Uterus (tissue), 4 donors: ENCODE measurements around the gene LRRN2. TPM values are rescaled to one million over a fixed set of nuclear protein-coding genes. Genes with fewer than 3 reads are reported as not detected.

Source experiments
- DNase-seq, 2 donors: peaks; one replicate each; pipeline ENCODE4 v3.0.0-alpha.2; 2019 to 2020
- H3K27ac ChIP-seq, 2 donors: fragments of 200-600 bp; sonication (generic); 1 replicate in 1 of 2; 2 replicates in 1 of 2; pipeline ENCODE4 v1.5.1; 2016 to 2018
- H3K27me3 ChIP-seq, 2 donors: fragments of 200-600 bp; sonication (generic); one replicate each; pipeline ENCODE4 v1.5.1; 2018 to 2019; ENCODE audit warnings: control low read depth in 1 of 2
- H3K36me3 ChIP-seq, 2 donors: fragments of 200-600 bp; sonication (generic); one replicate each; pipeline ENCODE4 v1.5.1; 2019; ENCODE audit warnings: control low read depth in 1 of 2
- H3K4me1 ChIP-seq, 2 donors: fragments of 200-600 bp; sonication (generic); one replicate each; pipeline ENCODE4 v1.5.1; 2018 to 2019; ENCODE audit warnings: control low read depth in 1 of 2
- H3K4me3 ChIP-seq, 2 donors: fragments of 200-600 bp; sonication (generic); 1 replicate in 1 of 2; 2 replicates in 1 of 2; pipeline ENCODE4 v1.5.1; 2018 to 2019; ENCODE audit warnings: mild to moderate bottlenecking in 1 of 2
- H3K9me3 ChIP-seq, 2 donors: fragments of 200-600 bp; sonication (generic); one replicate each; pipeline ENCODE4 v1.5.1; 2019; ENCODE audit warnings: control low read depth in 1 of 2
- POLR2A ChIP-seq, 2 donors: fragments of 450-650 bp; IDR thresholded peaks; one replicate each; pipeline ENCODE4 v1.6.1; 2016; ENCODE audit warnings: antibody characterized with exemption in 2 of 2, mild to moderate bottlenecking in 1 of 2, moderate library complexity in 1 of 2
- intact Hi-C: fragments of 100-400 bp; cut with DNase I; formaldehyde crosslinking; loops from one replicate; pipeline ENCODE4 v1.15.1; 2023; ENCODE audit warnings: low total_unique reads
- total RNA-seq, 4 donors: library from RNA; depleted of rRNA in 3 of 4; stranded (reverse); fragments of >200 nt in 3 of 4; gene quantifications; one replicate each; pipeline versions ENCODE4 v1.1.0 to v1.2.4, GENCODE V29; 2014 to 2023
- TF ChIP-seq, protein P1 (sequence below), 4 experiments: fragments of 200-600 bp in 2 of 4; fragments of 450-650 bp in 2 of 4; sonication (generic) in 2 of 4; IDR thresholded peaks; one replicate each; pipeline ENCODE4 v1.5.1; 2016 to 2019; ENCODE audit warnings: antibody characterized with exemption in 4 of 4, mild to moderate bottlenecking in 2 of 4, moderate library complexity in 1 of 4
- donor health status: DM: yes; HTN: yes; CAD: no.

LRRN2 gene
- total RNA-seq, 4 donors from 2014 or later, result 1.3 to 5.5 (median 3.9) TPM

- Histone ChIP-seq H3K9me3 (no peaks in the 10 kb centered on the region), H3K4me1 (no peaks in the 10 kb centered on the region), H3K4me3 (no peak overlapping the region), H3K27me3 (no peaks in the 10 kb centered on the region), H3K36me3 (no peaks in the 10 kb centered on the region), H3K27ac (no peak overlapping the region)
- no peak for DNase-seq
- TF ChIP-seq, protein P1, sequence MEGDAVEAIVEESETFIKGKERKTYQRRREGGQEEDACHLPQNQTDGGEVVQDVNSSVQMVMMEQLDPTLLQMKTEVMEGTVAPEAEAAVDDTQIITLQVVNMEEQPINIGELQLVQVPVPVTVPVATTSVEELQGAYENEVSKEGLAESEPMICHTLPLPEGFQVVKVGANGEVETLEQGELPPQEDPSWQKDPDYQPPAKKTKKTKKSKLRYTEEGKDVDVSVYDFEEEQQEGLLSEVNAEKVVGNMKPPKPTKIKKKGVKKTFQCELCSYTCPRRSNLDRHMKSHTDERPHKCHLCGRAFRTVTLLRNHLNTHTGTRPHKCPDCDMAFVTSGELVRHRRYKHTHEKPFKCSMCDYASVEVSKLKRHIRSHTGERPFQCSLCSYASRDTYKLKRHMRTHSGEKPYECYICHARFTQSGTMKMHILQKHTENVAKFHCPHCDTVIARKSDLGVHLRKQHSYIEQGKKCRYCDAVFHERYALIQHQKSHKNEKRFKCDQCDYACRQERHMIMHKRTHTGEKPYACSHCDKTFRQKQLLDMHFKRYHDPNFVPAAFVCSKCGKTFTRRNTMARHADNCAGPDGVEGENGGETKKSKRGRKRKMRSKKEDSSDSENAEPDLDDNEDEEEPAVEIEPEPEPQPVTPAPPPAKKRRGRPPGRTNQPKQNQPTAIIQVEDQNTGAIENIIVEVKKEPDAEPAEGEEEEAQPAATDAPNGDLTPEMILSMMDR (IDR thresholded peaks at IDR 0.05), result no peak
- no peak for TF ChIP-seq POLR2A (IDR thresholded peaks at IDR 0.05)
- intact Hi-C loops, result no loop called here
Observed at GRCh38 chr1:204592246-204592948, 93.1 kb downstream of the LRRN2 start.

- DNase-seq, result no peak
- intact Hi-C loops, result no loop called here
- no peak overlapping the region for H3K4me3 ChIP-seq
Observed at GRCh38 chr1:204591473-204592090, 94.0 kb downstream of the LRRN2 start.

GRCh38 chr1:204589409-204590038 lies 96.0 kb downstream of the LRRN2 start:
- H3K27ac ChIP-seq, result no peak overlapping the region
- TF ChIP-seq, protein P1 (IDR thresholded peaks at IDR 0.05), result no peak
- TF ChIP-seq POLR2A (IDR thresholded peaks at IDR 0.05), result no peak
- DNase-seq, result no peak
- H3K4me3 ChIP-seq, result no peak overlapping the region
- H3K27me3 ChIP-seq, result no peaks in the 10 kb centered on the region
- no peaks in the 10 kb centered on the region for H3K4me1 ChIP-seq
- intact Hi-C loops, result no loop called here
- no peaks in the 10 kb centered on the region for H3K9me3 ChIP-seq
- H3K36me3 ChIP-seq, result no peaks in the 10 kb centered on the region

More at GRCh38 chr1:204591473-204592090, 94.0 kb downstream of the LRRN2 start:
- H3K27ac ChIP-seq, result no peak overlapping the region
- H3K36me3 ChIP-seq, result no peaks in the 10 kb centered on the region
- H3K9me3 ChIP-seq, result no peaks in the 10 kb centered on the region
- TF ChIP-seq, protein P1 (IDR thresholded peaks at IDR 0.05), result no peak
- no peak for TF ChIP-seq POLR2A (IDR thresholded peaks at IDR 0.05)
- H3K4me1 ChIP-seq, result no peaks in the 10 kb centered on the region
- H3K27me3 ChIP-seq, result no peaks in the 10 kb centered on the region

DNA sequence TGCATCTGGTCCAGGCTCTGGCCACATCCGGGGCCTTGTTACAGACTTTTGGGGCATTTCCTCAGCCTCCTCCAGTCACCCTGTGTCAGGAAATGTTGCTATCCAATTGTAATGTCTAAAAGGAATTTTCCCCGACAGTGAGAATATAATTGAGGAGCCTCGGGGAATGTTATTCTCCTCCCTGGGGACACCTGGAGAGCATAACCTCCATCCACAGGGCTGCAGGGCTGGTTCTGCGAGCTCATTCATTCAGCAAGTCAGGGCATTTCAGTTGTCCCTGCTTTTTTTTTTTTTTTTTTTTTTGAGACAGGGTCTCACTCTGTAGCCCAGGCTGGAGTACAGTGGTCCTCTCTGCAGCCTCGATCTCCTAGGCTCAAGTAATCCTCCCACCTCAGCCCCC lies 96.7 kb downstream of the LRRN2 start:
- no peak overlapping the region for H3K4me3 ChIP-seq
- no peak overlapping the region for H3K27ac ChIP-seq
- no peaks in the 10 kb centered on the region for H3K36me3 ChIP-seq
- no peak for DNase-seq
- no peaks in the 10 kb centered on the region for H3K9me3 ChIP-seq
- no peaks in the 10 kb centered on the region for H3K4me1 ChIP-seq
- intact Hi-C loops, result no loop called here
- TF ChIP-seq, protein P1 (IDR thresholded peaks at IDR 0.05), result no peak
- TF ChIP-seq POLR2A (IDR thresholded peaks at IDR 0.05), result no peak
- no peaks in the 10 kb centered on the region for H3K27me3 ChIP-seq

GRCh38 chr1:204587621-204588020 lies 97.9 kb downstream of the LRRN2 start:
- Histone ChIP-seq H3K9me3 (no peaks in the 10 kb centered on the region), H3K4me3 (no peak overlapping the region), H3K4me1 (no peaks in the 10 kb centered on the region), H3K27ac (no peak overlapping the region), H3K36me3 (no peaks in the 10 kb centered on the region), H3K27me3 (no peaks in the 10 kb centered on the region)
- intact Hi-C loops, result no loop called here
- TF ChIP-seq, protein P1 (IDR thresholded peaks at IDR 0.05), result no peak
- no peak for TF ChIP-seq POLR2A (IDR thresholded peaks at IDR 0.05)
- DNase-seq, result no peak
